ENCODE results near the gene MPP2. TPM values are rescaled to one million over a fixed set of nuclear protein-coding genes. Genes with fewer than 3 reads are reported as not detected.
A peak's percentile ranks its signal among the peaks of the same experiment; 100 is the strongest.

MPP2 gene
- total RNA-seq, 1 experiment from 2014 or later = 5.6 TPM

GRCh38 chr17:43860927-43861622 lies 46.3 kb downstream of the MPP2 start:
- peak in 1 of 2 experiments; percentile 26 for DNase-seq
- Histone ChIP-seq H3K4me3 (ENCODE audit: low read depth, low read length) (no peak overlapping the region), H3K36me3 (ENCODE audit: control insufficient read depth, insufficient read depth, low read length) (no peaks in the 10 kb centered on the region), H3K9me3 (peaks cover 7% of the 10 kb centered on the region; the same call in 1 of the 2 replicates), H3K4me1 (no peaks in the 10 kb centered on the region), H3K27me3 (replicated peaks; ENCODE audit: control insufficient read depth, insufficient read depth, low read length) (no peaks in the 10 kb centered on the region; the same call in 1 of the 2 replicates)
- Mint-ChIP-seq H3K27me3 (ENCODE audit: insufficient read depth, unreplicated experiment) (no peaks in the 10 kb centered on the region), H3K4me3 (ENCODE audit: unreplicated experiment) (no peak overlapping the region), H3K9me3 (ENCODE audit: unreplicated experiment) (no peaks in the 10 kb centered on the region), H3K4me1 (ENCODE audit: low read depth, unreplicated experiment) (no peaks in the 10 kb centered on the region), H3K36me3 (ENCODE audit: insufficient read depth, unreplicated experiment) (no peaks in the 10 kb centered on the region), H3K27ac (ENCODE audit: unreplicated experiment) (no peak overlapping the region)
- POLR2A ChIA-PET = no interaction called here
- intact Hi-C loops (cut with micrococcal nuclease; ENCODE audit: unreplicated experiment) = no loop called here
- no TSS peak for BruUV-seq (replicated peaks)
- TF ChIP-seq CTCF (IDR thresholded peaks at IDR 0.05; ENCODE audit: insufficient read depth in 1 of 2, low read depth in 1 of 2, low read length in 1 of 2, severe bottlenecking in 1 of 2, unreplicated experiment in 1 of 2) = no peak
- CTCF ChIA-PET = interaction anchor here (1.6 kb wide), 1 partner anchor 15 kb away, joined by 4 read pairs; no protein-coding TSS in a partner anchor

GRCh38 chr17:43860077-43860725 lies 47.1 kb downstream of the MPP2 start:
- intact Hi-C loops (cut with micrococcal nuclease; ENCODE audit: unreplicated experiment) = no loop called here
- no peaks in the 10 kb centered on the region for H3K36me3 ChIP-seq (ENCODE audit: control insufficient read depth, insufficient read depth, low read length)
- no TSS peak for BruUV-seq (replicated peaks)
- peaks cover 7% of the 10 kb centered on the region; the same call in 1 of the 2 replicates for H3K9me3 ChIP-seq
- no peak overlapping the region for H3K4me3 ChIP-seq (ENCODE audit: low read depth, low read length)
- DNase-seq = peak in 1 of 2 experiments; percentile 26
- Mint-ChIP-seq H3K4me1 (ENCODE audit: low read depth, unreplicated experiment) (no peaks in the 10 kb centered on the region), H3K9me3 (ENCODE audit: unreplicated experiment) (no peaks in the 10 kb centered on the region), H3K27me3 (ENCODE audit: insufficient read depth, unreplicated experiment) (peaks cover under 1% of the 10 kb centered on the region), H3K27ac (ENCODE audit: unreplicated experiment) (no peak overlapping the region), H3K4me3 (ENCODE audit: unreplicated experiment) (no peak overlapping the region), H3K36me3 (ENCODE audit: insufficient read depth, unreplicated experiment) (no peaks in the 10 kb centered on the region)
- CTCF ChIA-PET = interaction anchor here (1.6 kb wide), 1 partner anchor 14 kb away, joined by 4 read pairs; no protein-coding TSS in a partner anchor
- no peaks in the 10 kb centered on the region for H3K4me1 ChIP-seq
- POLR2A ChIA-PET = no interaction called here
- 0 out of 2 replicates have a peak, but pooled peaks cover 2% of the 10 kb centered on the region for H3K27me3 ChIP-seq (replicated peaks; ENCODE audit: control insufficient read depth, insufficient read depth, low read length)
- TF ChIP-seq CTCF (IDR thresholded peaks at IDR 0.05; ENCODE audit: insufficient read depth in 1 of 2, low read depth in 1 of 2, low read length in 1 of 2, severe bottlenecking in 1 of 2, unreplicated experiment in 1 of 2) = no peak

- DNase-seq = peak in 1 of 2 experiments; percentile 19
- intact Hi-C loops (cut with micrococcal nuclease; ENCODE audit: unreplicated experiment) = no loop called here
- no peaks in the 10 kb centered on the region for H3K4me1 Mint-ChIP-seq (ENCODE audit: low read depth, unreplicated experiment)
- peaks cover 3% of the 10 kb centered on the region for H3K27me3 Mint-ChIP-seq (ENCODE audit: insufficient read depth, unreplicated experiment)
- CTCF ChIA-PET = interaction anchor here (2.0 kb wide), 1 partner anchor 12 kb away, joined by 7 read pairs; the partner anchor contains the start of gene CD300LG
- no peak overlapping the region for H3K4me3 Mint-ChIP-seq (ENCODE audit: unreplicated experiment)
- H3K36me3 ChIP-seq (ENCODE audit: control insufficient read depth, insufficient read depth, low read length) = no peaks in the 10 kb centered on the region
- H3K27me3 ChIP-seq (replicated peaks; ENCODE audit: control insufficient read depth, insufficient read depth, low read length) = peaks cover 2% of the 10 kb centered on the region; the same call in 1 of the 2 replicates
- no peaks in the 10 kb centered on the region for H3K9me3 Mint-ChIP-seq (ENCODE audit: unreplicated experiment)
- POLR2A ChIA-PET = no interaction called here
- no peak overlapping the region for H3K27ac Mint-ChIP-seq (ENCODE audit: unreplicated experiment)
- H3K9me3 ChIP-seq = peaks cover 7% of the 10 kb centered on the region; the same call in 1 of the 2 replicates
- no TSS peak for BruUV-seq (replicated peaks)
- no peak for TF ChIP-seq CTCF (IDR thresholded peaks at IDR 0.05; ENCODE audit: insufficient read depth in 1 of 2, low read depth in 1 of 2, low read length in 1 of 2, severe bottlenecking in 1 of 2, unreplicated experiment in 1 of 2)
- no peaks in the 10 kb centered on the region for H3K4me1 ChIP-seq
- H3K4me3 ChIP-seq (ENCODE audit: low read depth, low read length) = no peak overlapping the region
- no peaks in the 10 kb centered on the region for H3K36me3 Mint-ChIP-seq (ENCODE audit: insufficient read depth, unreplicated experiment)
Observed at GRCh38 chr17:43857957-43858600, 49.3 kb downstream of the MPP2 start.

Data from Caco-2 (cell line).